GM10266 (cell line): ENCODE measurements around the gene EFR3B.

Source experiments
- DNase-seq: peaks from one replicate; pipeline ENCODE4 v3.0.0; 2012; ENCODE audit errors: extremely low spot score
- TF ChIP-seq, protein P1 (sequence below): IDR thresholded peaks from 2 replicates; pipeline ENCODE4 v1.5.1; 2012; ENCODE audit warnings: mild to moderate bottlenecking, low read depth; ENCODE audit not compliant: control insufficient read depth, insufficient read depth; ENCODE audit errors: missing control alignments

EFR3B gene

DNA sequence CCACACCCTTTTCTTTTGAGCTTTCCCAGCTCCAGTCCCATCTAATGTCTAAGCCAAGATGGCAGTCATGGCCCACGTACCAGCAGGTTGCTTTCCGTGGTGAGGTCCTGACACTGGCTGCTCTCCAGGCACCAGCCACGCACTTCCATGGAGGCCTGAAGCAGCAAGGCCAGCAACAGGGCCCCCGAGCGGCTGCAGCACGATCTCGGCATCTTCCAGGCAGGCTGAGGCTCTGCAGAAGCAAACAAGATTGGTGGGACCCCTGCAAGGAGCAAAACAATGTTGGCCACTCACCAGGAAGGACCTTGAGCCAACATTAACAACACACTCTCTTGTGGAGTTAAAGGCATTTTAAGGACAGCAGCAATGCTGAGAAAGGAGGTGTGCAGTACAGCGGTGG lies 122.7 kb downstream of the EFR3B start:
- TF ChIP-seq, protein P1, sequence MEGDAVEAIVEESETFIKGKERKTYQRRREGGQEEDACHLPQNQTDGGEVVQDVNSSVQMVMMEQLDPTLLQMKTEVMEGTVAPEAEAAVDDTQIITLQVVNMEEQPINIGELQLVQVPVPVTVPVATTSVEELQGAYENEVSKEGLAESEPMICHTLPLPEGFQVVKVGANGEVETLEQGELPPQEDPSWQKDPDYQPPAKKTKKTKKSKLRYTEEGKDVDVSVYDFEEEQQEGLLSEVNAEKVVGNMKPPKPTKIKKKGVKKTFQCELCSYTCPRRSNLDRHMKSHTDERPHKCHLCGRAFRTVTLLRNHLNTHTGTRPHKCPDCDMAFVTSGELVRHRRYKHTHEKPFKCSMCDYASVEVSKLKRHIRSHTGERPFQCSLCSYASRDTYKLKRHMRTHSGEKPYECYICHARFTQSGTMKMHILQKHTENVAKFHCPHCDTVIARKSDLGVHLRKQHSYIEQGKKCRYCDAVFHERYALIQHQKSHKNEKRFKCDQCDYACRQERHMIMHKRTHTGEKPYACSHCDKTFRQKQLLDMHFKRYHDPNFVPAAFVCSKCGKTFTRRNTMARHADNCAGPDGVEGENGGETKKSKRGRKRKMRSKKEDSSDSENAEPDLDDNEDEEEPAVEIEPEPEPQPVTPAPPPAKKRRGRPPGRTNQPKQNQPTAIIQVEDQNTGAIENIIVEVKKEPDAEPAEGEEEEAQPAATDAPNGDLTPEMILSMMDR, result no peak
- DNase-seq, result no peak

DNA sequence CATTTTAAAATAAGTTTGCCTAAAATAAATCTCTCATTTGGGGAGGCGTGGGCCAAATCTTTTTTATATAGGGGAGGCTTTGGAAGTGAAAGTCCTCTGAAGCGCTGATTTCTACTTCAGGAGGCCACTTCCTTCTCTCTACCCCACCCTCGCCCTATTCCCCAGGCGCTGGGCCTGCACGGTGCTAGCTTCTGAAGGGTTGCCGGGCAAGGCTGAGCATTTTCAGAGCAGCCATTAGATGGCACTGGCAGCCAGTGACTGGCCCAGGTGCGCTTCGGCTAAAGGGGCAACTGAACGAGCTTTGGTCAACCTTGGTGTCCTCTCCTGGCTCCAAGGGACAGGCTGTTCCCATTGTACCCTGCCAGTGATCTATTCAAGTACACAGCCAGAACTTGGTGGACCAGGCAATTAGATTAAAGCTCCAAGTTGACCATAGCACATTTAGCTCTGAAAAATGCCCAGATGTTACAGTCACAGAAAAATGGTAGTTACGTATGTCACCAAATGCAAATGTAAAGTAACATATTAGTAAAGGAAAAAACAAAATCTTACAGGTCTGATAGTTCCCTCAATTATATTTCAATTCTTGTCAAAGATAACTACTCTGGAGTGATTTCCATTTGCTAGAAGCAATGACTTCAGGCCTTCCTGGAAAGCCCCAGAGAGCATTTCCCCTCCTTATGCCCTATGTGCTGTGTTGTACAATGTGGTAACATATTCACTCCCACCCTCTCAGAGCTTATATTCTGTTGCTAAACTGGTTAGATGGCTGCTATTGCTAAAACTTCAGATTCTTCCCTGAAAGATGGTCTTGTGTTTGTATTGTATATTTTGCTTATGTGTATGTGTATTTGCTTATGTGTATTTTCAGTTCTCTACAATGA lies 124.4 kb downstream of the EFR3B start:
- DNase-seq, result peak; percentile 77
- TF ChIP-seq, protein P1, result peak; percentile 83

DNA sequence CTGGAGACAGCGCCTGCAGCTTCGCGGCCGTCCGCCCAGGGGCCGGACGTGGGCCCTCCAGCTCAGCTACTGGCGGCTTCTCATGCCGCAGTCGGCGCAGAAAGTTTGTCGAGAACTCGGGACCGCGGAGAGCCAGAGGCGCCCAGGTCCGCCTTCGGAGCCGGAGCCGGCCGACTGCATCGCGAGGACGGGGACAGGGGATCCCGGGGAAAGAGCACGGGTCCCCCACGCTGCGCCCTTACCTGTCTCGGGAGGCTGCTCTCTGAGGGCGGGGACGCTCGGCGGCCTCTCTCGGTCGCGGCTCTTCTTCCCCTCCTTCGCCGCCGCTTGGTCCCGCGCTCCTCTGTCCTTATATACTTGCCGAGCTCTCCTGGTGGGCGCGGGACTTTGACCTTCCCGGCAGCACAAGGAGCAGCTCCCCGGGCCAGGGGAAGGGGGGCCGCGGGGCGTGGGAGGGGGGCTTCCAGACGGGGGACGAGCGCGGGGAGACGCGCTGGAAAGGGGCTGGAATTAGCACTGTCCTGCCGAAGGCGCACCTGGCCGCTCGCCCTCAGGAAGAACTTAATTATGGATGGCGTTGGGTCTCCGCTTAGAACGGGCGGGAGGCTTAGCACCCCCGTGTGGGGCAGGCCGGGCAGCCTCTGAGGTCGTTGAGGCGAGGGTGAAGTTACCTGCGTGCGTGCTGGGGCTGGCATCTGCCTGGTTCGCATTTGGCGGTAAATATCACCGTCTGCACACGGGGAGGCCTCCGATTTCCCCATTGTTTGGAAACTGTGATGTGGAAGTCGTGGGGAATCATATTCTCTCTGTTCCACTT lies 126.6 kb downstream of the EFR3B start, which contains the start of gene POMC:
Gene POMC (minus strand): TSS at position 325 of the 817 bp plus-strand sequence. CDS start 3,808 bp downstream, outside the sequence.
- TF ChIP-seq, protein P1, result no peak
- peak; percentile 57 for DNase-seq

DNA sequence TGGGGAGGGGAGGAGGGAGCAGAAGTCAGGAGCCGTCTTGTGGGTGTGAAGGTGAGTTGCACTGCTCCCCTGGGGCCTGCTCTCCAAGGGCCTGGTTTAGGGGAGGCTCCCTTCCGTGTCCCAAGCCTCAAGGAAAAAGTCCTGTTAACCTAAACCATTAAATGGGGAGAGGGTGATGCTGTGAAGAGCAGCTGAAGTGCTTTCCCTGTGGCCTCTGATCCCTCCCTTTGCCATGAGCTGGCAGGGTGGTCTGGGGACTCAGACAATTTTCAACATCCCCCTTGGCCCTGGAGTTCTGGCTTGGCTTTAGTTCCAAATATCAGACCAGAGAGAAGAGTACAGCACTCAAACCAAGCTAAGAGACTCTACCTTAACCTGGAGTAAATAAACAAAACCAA lies 127.2 kb downstream of the EFR3B start:
- no peak for DNase-seq
- TF ChIP-seq, protein P1, result no peak

DNA sequence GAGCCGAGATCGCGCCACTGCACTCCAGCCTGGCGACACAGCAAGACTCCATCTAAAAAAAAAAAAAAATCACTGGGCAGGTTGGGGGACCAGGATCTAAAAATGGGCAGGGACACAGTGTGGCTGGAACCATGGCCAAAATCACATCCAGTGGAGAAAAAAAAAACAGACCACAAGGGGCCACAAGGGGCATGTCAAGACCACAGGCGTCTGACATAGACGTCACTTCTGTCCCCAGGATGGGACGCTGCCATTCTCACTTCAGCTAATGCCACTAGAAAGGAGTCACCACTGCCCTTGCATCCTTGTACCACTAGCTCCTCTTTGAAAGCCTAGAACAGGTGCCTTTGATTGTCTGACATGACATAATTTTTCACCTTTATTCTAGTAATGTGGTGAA lies 129.0 kb downstream of the EFR3B start:
- TF ChIP-seq, protein P1, result no peak
- DNase-seq, result no peak

DNA sequence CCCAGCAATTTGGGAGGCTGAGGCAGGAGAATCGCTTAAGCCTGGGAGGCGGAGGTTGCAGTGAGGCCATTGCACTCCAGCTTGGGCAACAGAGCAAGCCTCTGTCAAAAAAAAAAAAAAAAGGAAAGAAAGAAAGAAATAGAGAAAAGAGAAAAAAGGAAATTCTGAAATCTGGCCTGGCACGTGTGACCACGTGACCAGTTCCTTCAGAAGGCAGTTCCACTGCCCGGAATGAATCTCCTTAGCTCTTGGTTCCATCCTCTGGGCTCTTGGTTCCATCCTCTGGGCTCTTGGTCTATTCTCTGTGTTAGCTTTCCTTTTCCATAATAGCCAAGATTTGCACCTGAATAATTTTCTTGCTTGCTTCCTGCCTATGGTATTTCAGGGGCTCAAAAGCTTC lies 131.8 kb downstream of the EFR3B start:
- no peak for DNase-seq
- TF ChIP-seq, protein P1, result no peak
